GM21576 (cell line): ENCODE data around the gene ABCC6.
"Not testable (repeated sequence)": the region's sequence is repeated elsewhere in the genome, so short reads cannot be mapped to it uniquely, and the experiment has no call there.

Experiments used
- ATAC-seq: cut with Tn5 transposase; IDR thresholded peaks from one replicate; pipeline ENCODE4 v1.9.1; 2021; ENCODE audit warnings: mild to moderate bottlenecking, moderate library complexity; ENCODE audit not compliant: unreplicated experiment

Gene ABCC6

DNA sequence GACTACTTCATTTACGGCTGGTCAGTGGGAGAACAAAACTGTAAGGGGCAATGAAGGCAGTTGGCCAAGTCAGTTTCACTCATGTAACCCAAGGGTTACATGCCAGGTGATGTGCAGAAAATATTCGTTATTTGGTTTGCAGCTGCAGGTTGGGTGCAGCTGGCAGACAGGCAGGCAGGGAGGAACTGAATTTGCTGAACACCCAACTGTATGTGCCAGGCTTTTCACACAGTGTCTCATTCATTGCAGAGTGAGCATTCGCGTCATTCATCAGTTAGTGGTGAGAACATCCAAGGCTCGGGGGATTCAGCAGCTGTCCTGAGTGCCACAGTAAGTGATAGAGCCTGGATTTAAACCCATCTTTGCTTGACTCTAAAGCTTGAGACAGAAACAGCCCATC, 59.7 kb downstream of the ABCC6 start:
- no peak for ATAC-seq

- ATAC-seq = no peak
Observed at GRCh38 chr16:16163109-16163508, 60.2 kb downstream of the ABCC6 start.

- no peak for ATAC-seq
Observed at GRCh38 chr16:16162591-16162990, 60.7 kb downstream of the ABCC6 start.

GRCh38 chr16:16161840-16162239, 61.5 kb downstream of the ABCC6 start:
- ATAC-seq = not testable (repeated sequence)

GRCh38 chr16:16161319-16161718, 62.0 kb downstream of the ABCC6 start:
- ATAC-seq = no peak

GRCh38 chr16:16159662-16160061, 63.6 kb downstream of the ABCC6 start:
- ATAC-seq = no peak

DNA sequence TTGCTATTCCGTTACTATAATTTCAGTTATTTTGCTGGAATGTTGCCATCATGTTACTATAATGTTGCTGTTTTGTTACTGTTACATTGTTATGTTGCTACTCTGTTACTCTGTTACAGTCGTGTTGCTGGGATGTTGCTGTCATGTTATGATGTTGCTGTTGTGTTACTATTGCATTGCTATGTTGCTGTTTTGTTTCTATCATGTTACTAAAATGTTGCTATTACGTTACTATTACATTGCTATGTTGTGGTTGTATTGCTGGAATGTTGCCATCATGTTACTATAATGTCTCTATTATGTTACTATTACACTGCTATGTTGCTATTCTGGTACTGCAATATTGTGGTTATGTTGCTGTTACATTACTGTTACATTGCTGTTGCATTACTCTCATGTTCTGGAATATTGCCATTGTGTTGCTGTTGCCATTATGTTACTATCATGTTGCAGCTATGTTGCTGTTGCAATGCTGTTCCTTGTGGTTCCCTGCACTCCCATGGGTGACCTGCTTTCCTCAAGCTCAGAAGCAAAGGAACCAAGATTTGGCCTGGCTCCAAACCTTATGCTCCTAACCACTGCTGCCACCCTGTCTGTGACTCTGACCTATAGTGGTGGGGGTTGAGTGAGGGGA, 64.4 kb downstream of the ABCC6 start:
- ATAC-seq = no peak

GRCh38 chr16:16158082-16158658, 65.1 kb downstream of the ABCC6 start:
- no peak for ATAC-seq

DNA sequence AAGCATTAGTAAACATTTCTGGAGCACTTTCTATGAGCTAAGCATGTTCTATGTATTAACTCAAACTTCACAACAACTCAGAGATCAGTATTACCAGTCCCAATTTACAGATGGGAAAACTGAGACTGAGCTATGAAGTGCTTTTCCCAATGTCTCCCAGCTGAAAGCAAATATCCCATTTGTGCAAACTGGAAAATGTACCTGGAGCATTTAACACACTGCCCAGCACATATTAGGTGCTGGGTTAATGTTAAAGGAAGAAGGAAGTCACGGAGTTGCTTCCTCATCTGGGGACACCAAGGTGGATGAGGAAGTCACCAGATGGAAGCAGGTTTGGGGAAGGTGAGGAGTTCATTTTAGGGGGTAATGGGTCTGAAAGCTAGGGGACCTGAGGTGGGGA, 66.1 kb downstream of the ABCC6 start:
- ATAC-seq = no peak

- no peak for ATAC-seq
Observed at GRCh38 chr16:16155234-16155633, 68.1 kb downstream of the ABCC6 start.

DNA sequence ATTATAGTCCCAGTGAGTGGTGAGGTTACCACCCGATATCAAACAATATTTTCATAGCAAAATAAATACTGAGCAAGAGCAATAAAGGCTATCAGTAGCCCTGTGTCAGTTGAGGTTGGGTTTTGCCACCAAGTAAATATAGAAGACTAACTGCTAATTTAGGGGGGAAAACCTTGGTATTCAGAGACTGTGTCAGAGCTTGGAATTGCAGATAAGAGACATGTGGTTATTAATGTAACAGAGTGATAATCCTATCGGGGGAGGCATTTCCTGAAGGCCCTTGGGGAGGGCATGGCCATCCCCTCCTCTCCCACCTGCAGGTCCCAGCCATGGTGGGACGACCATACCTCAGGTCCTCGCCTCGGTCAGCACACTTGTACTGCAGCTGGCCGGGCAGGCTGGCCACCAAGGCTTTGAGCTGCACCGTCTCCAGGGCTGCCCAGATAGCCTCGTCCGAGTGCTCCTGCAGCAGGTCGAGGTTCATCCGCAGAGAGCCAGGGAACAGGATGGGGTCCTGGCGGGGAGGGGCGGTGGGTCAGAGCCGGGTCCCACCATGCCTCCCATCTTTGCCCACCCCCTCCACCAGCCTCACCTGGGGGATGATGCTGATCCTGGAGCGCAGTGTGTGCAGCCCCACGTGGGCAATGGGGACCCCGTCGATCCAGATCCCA, 68.9 kb downstream of the ABCC6 start:
- ATAC-seq = no peak

GRCh38 chr16:16153000-16153399, 70.3 kb downstream of the ABCC6 start:
- not testable (repeated sequence) for ATAC-seq

DNA sequence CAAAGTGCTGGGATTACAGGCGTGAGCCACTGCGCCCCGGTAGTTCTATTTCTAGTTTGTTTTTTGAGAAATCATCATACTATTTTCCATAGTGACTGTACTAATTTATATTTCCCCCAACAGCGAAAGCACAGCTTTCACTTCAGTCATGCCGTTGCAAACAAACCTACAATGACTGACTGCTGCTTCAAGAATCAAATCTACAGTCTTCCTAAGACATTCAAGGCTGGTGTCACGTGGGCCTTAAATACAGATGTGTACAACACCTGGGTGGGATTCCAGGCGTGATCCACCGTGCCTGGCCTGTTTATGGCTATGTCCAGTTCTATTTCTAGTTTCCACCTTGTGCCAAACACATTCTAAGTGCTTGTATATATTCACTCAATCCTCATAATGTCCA, 72.0 kb downstream of the ABCC6 start:
- ATAC-seq = no peak

DNA sequence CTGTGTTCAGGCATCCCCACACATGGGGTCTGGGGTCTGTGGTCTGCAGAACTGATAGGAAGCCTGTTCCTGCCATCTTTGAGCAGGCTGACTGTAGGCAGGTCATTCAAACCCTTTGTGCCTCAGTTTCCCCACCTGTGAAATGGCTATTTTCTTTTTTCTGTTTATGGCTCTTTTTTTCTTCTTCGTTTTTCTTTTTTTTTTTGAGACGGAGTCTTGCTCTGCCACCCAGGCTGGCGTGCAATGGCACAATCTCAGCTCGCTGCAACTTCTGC, 72.5 kb downstream of the ABCC6 start:
- ATAC-seq = no peak

DNA sequence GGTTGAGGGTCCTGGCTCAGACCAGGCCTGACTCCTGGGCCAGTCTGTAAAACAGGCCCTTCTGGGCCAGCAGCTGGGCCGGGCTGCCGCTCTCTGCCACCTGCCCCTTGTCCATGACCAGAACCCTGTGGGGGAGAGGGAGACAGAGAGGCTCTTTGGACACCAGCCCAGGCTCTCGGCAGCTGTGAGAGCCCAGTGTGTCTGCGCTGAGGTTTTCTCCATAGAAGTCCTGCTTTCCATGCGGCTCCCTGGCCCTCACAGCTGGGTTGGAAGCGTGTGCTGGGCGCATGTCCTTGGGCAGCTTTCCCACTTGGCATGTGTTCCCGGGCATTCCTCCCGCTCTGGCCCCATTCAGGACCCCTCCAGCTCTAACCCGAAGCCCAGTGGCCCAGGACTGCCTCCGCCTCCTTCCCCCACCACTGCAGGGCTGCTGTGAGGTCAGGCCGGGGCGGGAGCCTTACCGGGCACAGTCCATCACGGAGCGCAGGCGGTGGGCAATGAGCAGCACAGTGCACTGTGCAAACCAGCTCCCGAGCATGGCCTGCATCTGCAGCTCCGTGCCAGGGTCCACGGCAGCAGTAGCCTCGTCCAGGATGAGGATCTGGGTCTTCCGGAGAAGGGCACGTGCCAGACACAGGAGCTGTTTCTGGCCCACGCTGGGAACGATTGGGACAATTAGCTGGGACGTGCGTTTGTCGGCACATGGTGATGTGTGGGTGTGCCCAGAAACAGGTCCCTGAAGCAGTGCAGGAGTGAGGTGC, 73.0 kb downstream of the ABCC6 start:
- ATAC-seq = no peak

- no peak for ATAC-seq
Observed at GRCh38 chr16:16149710-16150116, 73.6 kb downstream of the ABCC6 start.

DNA sequence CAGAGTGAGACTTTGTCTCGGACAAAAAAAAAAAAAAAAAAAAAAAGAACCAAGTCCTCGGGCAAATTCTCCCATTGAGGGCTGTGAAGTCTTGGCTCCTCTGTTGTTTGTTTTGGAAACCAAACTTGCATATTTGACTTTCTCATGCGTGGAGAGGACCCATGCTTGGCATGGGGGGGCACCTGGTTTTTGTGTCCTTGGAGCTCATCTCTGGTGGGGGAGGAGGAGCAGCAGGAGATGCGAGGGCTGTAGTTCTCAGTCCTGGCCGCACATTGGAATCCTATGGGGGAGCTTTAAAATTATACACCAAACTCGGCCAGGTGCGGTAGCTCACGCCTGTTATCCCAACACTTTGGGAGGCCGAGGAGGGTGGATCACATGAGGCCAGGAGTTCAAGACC, 74.5 kb downstream of the ABCC6 start:
- ATAC-seq = no peak

- ATAC-seq = not testable (repeated sequence)
Observed at GRCh38 chr16:16148000-16148599, 75.2 kb downstream of the ABCC6 start.

DNA sequence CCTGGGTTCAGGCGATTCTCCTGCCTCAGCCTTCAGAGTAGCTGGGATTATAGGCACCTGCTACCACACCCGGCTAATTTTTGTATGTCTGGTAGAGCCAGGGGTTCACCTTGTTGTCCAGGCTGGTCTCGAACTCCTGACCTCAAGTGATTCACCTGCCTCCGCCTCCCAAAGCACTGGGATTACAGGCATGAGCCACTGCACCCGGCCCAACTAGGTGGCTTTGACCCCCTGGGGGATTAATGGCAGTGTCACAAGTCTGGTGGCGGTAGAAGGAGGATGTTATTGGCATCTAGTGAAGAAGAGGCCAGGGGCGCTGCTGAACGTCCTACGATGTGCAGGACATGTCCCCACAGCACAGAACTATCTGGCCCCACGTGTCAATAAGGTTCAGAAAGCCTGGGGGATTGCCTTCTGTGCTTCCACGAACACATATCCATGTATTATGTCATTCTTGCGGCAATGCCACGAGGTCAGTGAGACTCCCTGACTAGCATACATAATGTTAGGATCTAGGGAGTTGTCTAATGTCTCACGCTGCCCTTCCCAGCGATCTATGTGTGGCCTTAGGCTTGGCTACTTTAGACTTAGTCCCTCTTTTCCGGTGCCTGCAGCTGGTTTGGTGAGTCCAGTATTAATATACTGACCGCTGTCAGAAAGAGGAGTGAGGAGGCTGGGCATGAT, 75.8 kb downstream of the ABCC6 start:
- no peak for ATAC-seq

GRCh38 chr16:16146380-16147315, 76.6 kb downstream of the ABCC6 start:
- no peak for ATAC-seq
